ENCODE data around the gene MEIOSIN. TPM values are rescaled to one million over a fixed set of nuclear protein-coding genes. Genes with fewer than 3 reads are reported as not detected.
A peak's percentile ranks its signal among the peaks of the same experiment; 100 is the strongest.
"Not testable (repeated sequence)": the region's sequence is repeated elsewhere in the genome, so short reads cannot be mapped to it uniquely, and the experiment has no call there.

The MEIOSIN gene
- total RNA-seq, 4 donors from 2014 or later: not detected

DNA sequence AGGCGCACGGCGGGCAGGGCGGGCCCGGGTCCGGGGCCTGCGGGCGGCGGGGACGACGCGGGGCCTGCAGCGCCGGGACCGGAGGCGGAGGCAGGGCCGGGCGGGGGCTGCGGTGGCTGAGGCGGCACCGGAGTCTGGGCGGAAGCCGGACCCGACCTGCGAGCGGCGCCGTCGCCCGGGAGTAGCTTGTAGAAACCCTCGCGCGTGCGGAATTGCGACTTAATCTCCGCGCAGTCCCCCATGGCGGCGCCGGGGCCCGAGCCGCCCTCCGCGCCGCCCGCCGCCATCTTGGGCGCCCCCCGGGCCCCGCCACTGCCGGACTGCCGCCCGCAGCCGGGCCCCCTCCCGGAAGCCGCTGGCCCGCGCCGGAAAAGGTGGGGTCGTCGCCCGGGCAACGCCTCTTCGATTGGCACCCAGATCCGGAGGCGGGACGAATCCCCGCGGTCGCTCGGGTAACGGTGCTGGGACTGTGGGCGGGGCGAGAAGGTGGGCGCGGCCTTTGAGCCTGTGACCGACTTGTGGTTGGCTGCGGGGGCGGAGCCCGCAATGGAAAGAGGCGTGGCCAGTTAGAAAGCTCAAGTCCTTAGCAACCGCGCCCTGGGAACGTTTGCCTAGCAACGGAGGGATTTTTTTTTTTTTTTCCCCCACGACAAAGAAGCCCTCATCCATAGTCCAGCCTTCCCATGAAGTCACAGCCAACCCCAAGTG is 59.4 kb downstream of the MEIOSIN start, which contains the start of gene DMWD:
Gene DMWD, minus strand, starts transcription at position 376 of the 708 bp plus-strand sequence. Its CDS starts 89 bp downstream, at position 287.
- peak; percentile 100 for DNase-seq
- H3K27me3 ChIP-seq: no peaks in the 10 kb centered on the region
- peaks cover 4 to 18% (median 15%) of the 10 kb centered on the region in 4 donors for H3K4me1 ChIP-seq
- TF ChIP-seq POLR2A (IDR thresholded peaks at IDR 0.05): peak in 1 of 2 donors; percentile 72
- TF ChIP-seq, protein P1, sequence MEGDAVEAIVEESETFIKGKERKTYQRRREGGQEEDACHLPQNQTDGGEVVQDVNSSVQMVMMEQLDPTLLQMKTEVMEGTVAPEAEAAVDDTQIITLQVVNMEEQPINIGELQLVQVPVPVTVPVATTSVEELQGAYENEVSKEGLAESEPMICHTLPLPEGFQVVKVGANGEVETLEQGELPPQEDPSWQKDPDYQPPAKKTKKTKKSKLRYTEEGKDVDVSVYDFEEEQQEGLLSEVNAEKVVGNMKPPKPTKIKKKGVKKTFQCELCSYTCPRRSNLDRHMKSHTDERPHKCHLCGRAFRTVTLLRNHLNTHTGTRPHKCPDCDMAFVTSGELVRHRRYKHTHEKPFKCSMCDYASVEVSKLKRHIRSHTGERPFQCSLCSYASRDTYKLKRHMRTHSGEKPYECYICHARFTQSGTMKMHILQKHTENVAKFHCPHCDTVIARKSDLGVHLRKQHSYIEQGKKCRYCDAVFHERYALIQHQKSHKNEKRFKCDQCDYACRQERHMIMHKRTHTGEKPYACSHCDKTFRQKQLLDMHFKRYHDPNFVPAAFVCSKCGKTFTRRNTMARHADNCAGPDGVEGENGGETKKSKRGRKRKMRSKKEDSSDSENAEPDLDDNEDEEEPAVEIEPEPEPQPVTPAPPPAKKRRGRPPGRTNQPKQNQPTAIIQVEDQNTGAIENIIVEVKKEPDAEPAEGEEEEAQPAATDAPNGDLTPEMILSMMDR (IDR thresholded peaks at IDR 0.05): peak in 1 of 6 experiments; percentile 2
- H3K27ac ChIP-seq: peak within 1 kb of the TSS; percentile 70 to 82 (median 76)
- H3K9me3 ChIP-seq: no peaks in the 10 kb centered on the region
- peak within 1 kb of the TSS; percentile 78 to 95 (median 83) for H3K4me3 ChIP-seq
- peaks cover 0 to 31% (median 0%) of the 10 kb centered on the region in 3 donors for H3K36me3 ChIP-seq

- no peaks in the 10 kb centered on the region for H3K27me3 ChIP-seq
- peak overlapping the region in 3 of 4 donors; percentile 78 to 87 (median 79) for H3K4me3 ChIP-seq
- peak overlapping the region in 2 of 4 donors; percentile 6 to 79 for H3K27ac ChIP-seq
- DNase-seq: no peak
- peaks cover 4 to 18% (median 15%) of the 10 kb centered on the region in 4 donors for H3K4me1 ChIP-seq
- no peaks in the 10 kb centered on the region for H3K9me3 ChIP-seq
- H3K36me3 ChIP-seq: peaks cover 0 to 25% (median 0%) of the 10 kb centered on the region in 3 donors
- TF ChIP-seq POLR2A (IDR thresholded peaks at IDR 0.05): no peak
- TF ChIP-seq, protein P1 (IDR thresholded peaks at IDR 0.05): no peak
Measured at GRCh38 chr19:45793178-45793564, 59.9 kb downstream of the MEIOSIN start.

DNA sequence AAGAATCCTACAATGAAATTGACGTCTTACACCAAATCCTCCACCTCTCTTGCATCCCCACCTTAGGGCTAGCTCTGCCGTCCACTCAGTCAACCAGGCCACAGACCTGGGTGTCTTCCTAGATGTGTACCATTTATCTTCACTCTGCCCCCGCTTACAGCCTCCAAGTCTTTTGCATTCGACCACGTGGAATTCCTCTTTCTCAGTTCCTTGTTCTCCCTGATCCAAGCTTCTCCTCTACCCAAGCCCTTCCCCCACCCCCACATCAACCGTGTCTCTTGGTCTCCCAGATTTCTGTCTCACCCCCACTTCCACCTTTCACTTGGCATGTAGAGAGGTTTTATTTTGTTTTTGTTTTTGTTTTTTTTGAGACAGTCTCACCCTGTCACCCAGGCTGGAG is 60.6 kb downstream of the MEIOSIN start:
- H3K4me3 ChIP-seq: no peak overlapping the region
- no peak overlapping the region for H3K27ac ChIP-seq
- no peaks in the 10 kb centered on the region for H3K27me3 ChIP-seq
- TF ChIP-seq, protein P1 (IDR thresholded peaks at IDR 0.05): no peak
- TF ChIP-seq POLR2A (IDR thresholded peaks at IDR 0.05): no peak
- DNase-seq: peak in 1 of 3 donors; percentile 23
- peaks cover 4 to 20% (median 15%) of the 10 kb centered on the region in 4 donors for H3K4me1 ChIP-seq
- H3K9me3 ChIP-seq: no peaks in the 10 kb centered on the region
- H3K36me3 ChIP-seq: peaks cover 0 to 20% (median 0%) of the 10 kb centered on the region in 3 donors

- Histone ChIP-seq H3K36me3 (peaks cover 0 to 12% (median 0%) of the 10 kb centered on the region in 3 donors), H3K27ac (no peak overlapping the region), H3K4me1 (peaks cover 4 to 24% (median 15%) of the 10 kb centered on the region in 4 donors), H3K9me3 (no peaks in the 10 kb centered on the region), H3K4me3 (no peak overlapping the region), H3K27me3 (no peaks in the 10 kb centered on the region)
- no peak for DNase-seq
- TF ChIP-seq POLR2A (IDR thresholded peaks at IDR 0.05): no peak
- TF ChIP-seq, protein P1 (IDR thresholded peaks at IDR 0.05): no peak
Measured at GRCh38 chr19:45794627-45795026, 61.4 kb downstream of the MEIOSIN start.

GRCh38 chr19:45798995-45799517 is 65.8 kb downstream of the MEIOSIN start:
- no peaks in the 10 kb centered on the region for H3K36me3 ChIP-seq
- no peaks in the 10 kb centered on the region for H3K27me3 ChIP-seq
- no peak for TF ChIP-seq POLR2A (IDR thresholded peaks at IDR 0.05)
- TF ChIP-seq, protein P1 (IDR thresholded peaks at IDR 0.05): peak; percentile 82 to 94 (median 84)
- no peak overlapping the region for H3K4me3 ChIP-seq
- H3K9me3 ChIP-seq: no peaks in the 10 kb centered on the region
- DNase-seq: peak; percentile 38 to 77 (median 72)
- H3K27ac ChIP-seq: no peak overlapping the region
- peaks cover 0 to 6% (median 0%) of the 10 kb centered on the region in 4 donors for H3K4me1 ChIP-seq

DNA sequence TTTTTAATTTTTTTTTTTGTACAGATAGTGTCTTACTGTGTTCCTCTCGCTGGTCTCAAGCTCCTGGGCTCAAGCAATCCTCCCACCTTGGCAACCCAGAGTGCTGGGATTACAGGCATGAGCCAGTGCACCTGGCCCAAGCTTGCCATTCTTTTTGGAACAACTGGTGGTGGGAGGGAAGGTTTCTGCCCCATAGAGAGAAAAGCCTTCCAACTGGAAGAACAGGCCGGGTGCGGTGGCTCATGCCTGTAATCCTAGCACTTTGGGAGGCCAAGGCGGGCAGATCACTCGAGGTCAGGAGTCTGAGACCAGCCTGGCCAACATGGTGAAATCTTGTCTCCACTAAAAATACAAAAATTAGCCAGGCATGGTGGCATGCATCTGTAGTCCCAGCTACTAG is 66.3 kb downstream of the MEIOSIN start:
- not testable (repeated sequence) for DNase-seq, H3K9me3 ChIP-seq, H3K36me3 ChIP-seq, H3K4me1 ChIP-seq, H3K27me3 ChIP-seq, H3K4me3 ChIP-seq, H3K27ac ChIP-seq

Data from Peyer's patch (tissue), 4 donors.